ENCODE results near the gene PSAP.
A peak's percentile ranks its signal among the peaks of the same experiment; 100 is the strongest.

PSAP gene

DNA sequence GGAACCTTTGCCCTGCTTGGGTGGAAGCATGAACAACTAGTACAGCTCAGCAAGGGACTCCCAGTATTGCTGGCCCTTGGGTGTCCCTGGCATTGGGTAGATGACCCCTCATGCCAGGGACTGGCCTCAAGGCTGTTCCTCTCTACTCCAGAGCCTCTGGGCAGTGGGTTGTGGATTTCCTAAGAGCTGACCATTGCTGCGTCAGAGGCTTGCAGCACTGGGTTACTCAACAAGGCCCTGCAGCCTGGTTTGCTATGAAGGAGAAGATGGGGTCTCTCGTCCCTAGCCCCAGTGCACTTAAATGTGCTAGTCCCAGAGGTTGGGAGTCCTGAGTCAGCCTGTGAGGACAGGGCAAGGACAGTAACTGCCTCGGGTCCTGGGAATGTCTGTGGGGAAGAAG lies 80.3 kb downstream of the PSAP start:
- H2AFZ ChIP-seq (ENCODE audit: low read depth, low read length) = no peak overlapping the region
- no peak overlapping the region for H2BK12ac ChIP-seq (ENCODE audit: low read length in 2 of 2)
- no peaks in the 10 kb centered on the region for H3K9me3 ChIP-seq (ENCODE audit: control insufficient read depth, low read length)
- H3K79me1 ChIP-seq (replicated peaks; ENCODE audit: low read length, poor library complexity, severe bottlenecking) = no peaks in the 10 kb centered on the region
- no peak overlapping the region for H2BK5ac ChIP-seq (ENCODE audit: low read depth, low read length, poor library complexity, severe bottlenecking)
- H3K18ac ChIP-seq (ENCODE audit: low read depth in 1 of 2, low read length in 2 of 2) = no peak overlapping the region
- H3K4me3 ChIP-seq (ENCODE audit: insufficient read depth in 1 of 2, low read depth in 1 of 2, low read length in 2 of 2) = peak overlapping the region in 1 of 2 experiments; percentile 12
- H4K8ac ChIP-seq (ENCODE audit: low read length) = no peak overlapping the region
- peaks cover 0 to 31% of the 10 kb centered on the region in 2 experiments for H3K27me3 ChIP-seq (ENCODE audit: control insufficient read depth in 1 of 2, insufficient read depth in 1 of 2, low read length in 2 of 2)
- no peak overlapping the region for H3K4ac ChIP-seq (ENCODE audit: low read depth in 1 of 2, low read length in 2 of 2)
- peak overlapping the region; percentile 87 for H3K9ac ChIP-seq (ENCODE audit: low read length)
- H3K23ac ChIP-seq (ENCODE audit: low read length in 2 of 2) = no peak overlapping the region
- H3K4me2 ChIP-seq (ENCODE audit: low read length, poor library complexity, severe bottlenecking) = no peak overlapping the region
- H2AK5ac ChIP-seq (ENCODE audit: low read length, severe bottlenecking) = no peak overlapping the region
- H2BK15ac ChIP-seq (ENCODE audit: low read depth, poor library complexity, severe bottlenecking) = no peak overlapping the region
- no peak overlapping the region for H3K27ac ChIP-seq (ENCODE audit: low read length, poor library complexity, severe bottlenecking)
- no peak overlapping the region for H2BK120ac ChIP-seq (ENCODE audit: low read depth, low read length)
- H4K91ac ChIP-seq (ENCODE audit: low read length) = no peak overlapping the region
- DNase-seq = peak; percentile 42
- H3K14ac ChIP-seq (ENCODE audit: low read length in 2 of 2) = peak overlapping the region in 1 of 2 experiments; percentile 26
- 93% methylated on average over 3 of the region's 3 CpGs for whole genome bisulfite sequencing
- H3K4me1 ChIP-seq (ENCODE audit: control insufficient read depth, insufficient read depth, low read depth, low read length) = peaks cover 34% of the 10 kb centered on the region
- no peaks in the 10 kb centered on the region for H3K36me3 ChIP-seq (ENCODE audit: control insufficient read depth in 1 of 2, insufficient read depth in 2 of 2, low read depth in 1 of 2, low read length in 2 of 2)

DNA sequence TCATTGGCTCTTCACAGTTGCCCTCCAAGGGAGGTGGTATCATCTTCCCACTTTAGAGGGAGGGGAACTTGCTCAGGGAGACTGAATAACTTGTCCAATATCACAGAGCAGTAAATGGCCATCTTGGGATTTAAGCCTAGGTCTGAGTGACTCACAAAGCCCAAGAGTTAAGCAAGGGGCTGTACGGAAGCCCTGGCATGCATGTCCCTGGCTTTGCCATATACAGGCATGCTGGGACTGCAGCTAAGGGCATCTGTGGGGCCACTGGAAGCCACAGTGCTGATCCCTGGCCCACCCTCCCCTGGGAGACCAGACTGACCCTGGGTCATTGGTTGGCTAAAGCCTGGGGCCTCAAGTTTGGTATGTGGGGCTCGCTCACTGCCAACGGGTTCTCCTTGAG lies 80.8 kb downstream of the PSAP start:
- H2BK12ac ChIP-seq (ENCODE audit: low read length in 2 of 2) = no peak overlapping the region

DNA sequence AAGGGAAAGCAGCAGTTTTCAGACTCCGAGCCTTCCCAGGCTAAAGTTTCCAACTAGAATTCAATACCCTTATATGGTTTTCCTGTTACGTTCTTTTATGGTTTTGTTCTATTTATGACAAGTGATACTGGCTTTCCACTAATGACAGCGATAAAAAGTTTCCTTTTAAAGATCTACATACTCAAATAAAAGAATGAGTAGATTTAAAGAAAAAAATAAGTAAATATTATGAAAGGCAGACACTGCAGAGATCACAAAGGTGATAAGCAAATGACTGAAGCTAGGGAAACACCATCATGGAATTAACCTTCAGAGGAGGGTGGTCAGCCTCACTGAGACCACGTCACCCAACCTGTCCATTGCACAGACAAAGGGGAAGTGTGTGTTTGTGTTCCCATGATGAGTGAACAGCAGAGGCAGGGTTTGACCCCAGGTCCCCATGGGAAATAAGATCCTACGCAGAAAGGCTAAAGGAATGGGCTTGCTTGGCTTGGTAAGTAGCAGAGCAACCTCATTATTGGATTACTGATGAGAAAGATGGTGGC lies 81.7 kb downstream of the PSAP start:
- Histone ChIP-seq H3K79me1 (replicated peaks; ENCODE audit: low read length, poor library complexity, severe bottlenecking) (no peaks in the 10 kb centered on the region), H2AK5ac (ENCODE audit: low read length, severe bottlenecking) (no peak overlapping the region), H3K23ac (ENCODE audit: low read length in 2 of 2) (no peak overlapping the region), H3K9ac (ENCODE audit: low read length) (peak overlapping the region; percentile 85), H3K36me3 (ENCODE audit: control insufficient read depth in 1 of 2, insufficient read depth in 2 of 2, low read depth in 1 of 2, low read length in 2 of 2) (no peaks in the 10 kb centered on the region), H3K9me3 (ENCODE audit: control insufficient read depth, low read length) (no peaks in the 10 kb centered on the region), H3K4me1 (ENCODE audit: control insufficient read depth, insufficient read depth, low read depth, low read length) (peaks cover 43% of the 10 kb centered on the region), H2BK12ac (ENCODE audit: low read length in 2 of 2) (no peak overlapping the region), H4K91ac (ENCODE audit: low read length) (no peak overlapping the region), H2BK5ac (ENCODE audit: low read depth, low read length, poor library complexity, severe bottlenecking) (no peak overlapping the region), H2AFZ (ENCODE audit: low read depth, low read length) (no peak overlapping the region), H3K27ac (ENCODE audit: low read length, poor library complexity, severe bottlenecking) (no peak overlapping the region), H3K14ac (ENCODE audit: low read length in 2 of 2) (no peak overlapping the region), H3K4me2 (ENCODE audit: low read length, poor library complexity, severe bottlenecking) (no peak overlapping the region), H2BK15ac (ENCODE audit: low read depth, poor library complexity, severe bottlenecking) (peak overlapping the region; percentile 54), H3K4ac (ENCODE audit: low read depth in 1 of 2, low read length in 2 of 2) (no peak overlapping the region), H3K18ac (ENCODE audit: low read depth in 1 of 2, low read length in 2 of 2) (no peak overlapping the region), H4K8ac (ENCODE audit: low read length) (no peak overlapping the region), H3K4me3 (ENCODE audit: insufficient read depth in 1 of 2, low read depth in 1 of 2, low read length in 2 of 2) (peak overlapping the region in 1 of 2 experiments; percentile 20), H2BK120ac (ENCODE audit: low read depth, low read length) (no peak overlapping the region), H3K27me3 (ENCODE audit: control insufficient read depth in 1 of 2, insufficient read depth in 1 of 2, low read length in 2 of 2) (peaks cover 0 to 28% of the 10 kb centered on the region in 2 experiments)
- no peak for DNase-seq
- 91% methylated on average over 2 of the region's 5 CpGs for WGBS

More for the DNA sequence above, 80.8 kb downstream of the PSAP start:
- Histone ChIP-seq H2BK15ac (ENCODE audit: low read depth, poor library complexity, severe bottlenecking) (no peak overlapping the region), H2AFZ (ENCODE audit: low read depth, low read length) (no peak overlapping the region), H2BK5ac (ENCODE audit: low read depth, low read length, poor library complexity, severe bottlenecking) (no peak overlapping the region), H3K27me3 (ENCODE audit: control insufficient read depth in 1 of 2, insufficient read depth in 1 of 2, low read length in 2 of 2) (peaks cover 0 to 30% of the 10 kb centered on the region in 2 experiments), H3K27ac (ENCODE audit: low read length, poor library complexity, severe bottlenecking) (no peak overlapping the region), H2AK5ac (ENCODE audit: low read length, severe bottlenecking) (no peak overlapping the region), H3K23ac (ENCODE audit: low read length in 2 of 2) (no peak overlapping the region), H3K14ac (ENCODE audit: low read length in 2 of 2) (no peak overlapping the region), H3K36me3 (ENCODE audit: control insufficient read depth in 1 of 2, insufficient read depth in 2 of 2, low read depth in 1 of 2, low read length in 2 of 2) (no peaks in the 10 kb centered on the region), H3K4me3 (ENCODE audit: insufficient read depth in 1 of 2, low read depth in 1 of 2, low read length in 2 of 2) (peak overlapping the region in 1 of 2 experiments; percentile 12), H3K18ac (ENCODE audit: low read depth in 1 of 2, low read length in 2 of 2) (no peak overlapping the region), H4K91ac (ENCODE audit: low read length) (no peak overlapping the region), H3K4me1 (ENCODE audit: control insufficient read depth, insufficient read depth, low read depth, low read length) (peaks cover 37% of the 10 kb centered on the region), H3K9me3 (ENCODE audit: control insufficient read depth, low read length) (no peaks in the 10 kb centered on the region), H4K8ac (ENCODE audit: low read length) (no peak overlapping the region), H3K9ac (ENCODE audit: low read length) (peak overlapping the region; percentile 87), H3K4ac (ENCODE audit: low read depth in 1 of 2, low read length in 2 of 2) (no peak overlapping the region), H3K79me1 (replicated peaks; ENCODE audit: low read length, poor library complexity, severe bottlenecking) (no peaks in the 10 kb centered on the region), H2BK120ac (ENCODE audit: low read depth, low read length) (no peak overlapping the region), H3K4me2 (ENCODE audit: low read length, poor library complexity, severe bottlenecking) (no peak overlapping the region)
- peak; percentile 46 for DNase-seq
- 94% methylated on average over 3 of the region's 3 CpGs for WGBS

DNA sequence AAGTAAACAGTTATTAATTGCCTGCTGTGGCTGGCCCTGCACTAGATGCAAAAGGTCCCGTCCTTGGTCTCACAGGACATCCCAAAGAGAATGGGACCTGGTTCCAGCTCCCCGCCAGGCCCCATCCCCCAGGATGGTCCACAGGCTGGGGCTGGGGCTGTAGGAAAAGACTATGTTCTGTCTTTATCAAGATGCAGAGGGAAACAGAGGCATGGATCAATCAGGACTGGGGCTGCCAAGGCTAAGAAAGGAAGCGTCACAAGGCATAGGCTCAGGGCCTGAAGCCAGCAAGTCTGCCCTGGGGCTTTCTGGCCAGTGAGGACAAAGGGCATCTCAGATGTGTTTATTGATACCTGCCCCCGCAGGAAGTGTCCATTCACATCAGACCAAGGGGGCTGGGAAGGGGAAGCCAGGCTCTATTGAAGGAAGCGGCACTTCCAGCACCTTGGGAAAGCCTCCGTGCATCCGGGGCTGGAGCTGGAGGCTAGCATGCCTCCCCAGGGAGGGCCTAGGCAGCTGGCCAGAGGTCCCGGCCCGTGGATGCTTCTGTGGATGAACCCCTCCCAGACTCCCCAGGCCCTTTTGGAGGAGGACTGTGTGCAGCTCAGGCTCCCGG lies 83.5 kb downstream of the PSAP start:
- no peaks in the 10 kb centered on the region for H3K79me1 ChIP-seq (replicated peaks; ENCODE audit: low read length, poor library complexity, severe bottlenecking)
- DNase-seq = peak; percentile 37
- peak overlapping the region; percentile 83 for H3K9ac ChIP-seq (ENCODE audit: low read length)
- H3K4me3 ChIP-seq (ENCODE audit: insufficient read depth in 1 of 2, low read depth in 1 of 2, low read length in 2 of 2) = peak overlapping the region in 1 of 2 experiments; percentile 35
- peak overlapping the region in 1 of 2 experiments; percentile 41 for H3K23ac ChIP-seq (ENCODE audit: low read length in 2 of 2)
- no peak overlapping the region for H2AFZ ChIP-seq (ENCODE audit: low read depth, low read length)
- peaks cover 0 to 30% of the 10 kb centered on the region in 2 experiments for H3K27me3 ChIP-seq (ENCODE audit: control insufficient read depth in 1 of 2, insufficient read depth in 1 of 2, low read length in 2 of 2)
- no peak overlapping the region for H2BK5ac ChIP-seq (ENCODE audit: low read depth, low read length, poor library complexity, severe bottlenecking)
- H3K27ac ChIP-seq (ENCODE audit: low read length, poor library complexity, severe bottlenecking) = no peak overlapping the region
- peaks cover 27% of the 10 kb centered on the region for H3K4me1 ChIP-seq (ENCODE audit: control insufficient read depth, insufficient read depth, low read depth, low read length)
- H3K4me2 ChIP-seq (ENCODE audit: low read length, poor library complexity, severe bottlenecking) = peak overlapping the region; percentile 14
- peak overlapping the region; percentile 12 for H2BK15ac ChIP-seq (ENCODE audit: low read depth, poor library complexity, severe bottlenecking)
- peak overlapping the region; percentile 37 to 80 for H3K18ac ChIP-seq (ENCODE audit: low read depth in 1 of 2, low read length in 2 of 2)
- peak overlapping the region; percentile 85 for H2AK5ac ChIP-seq (ENCODE audit: low read length, severe bottlenecking)
- H2BK12ac ChIP-seq (ENCODE audit: low read length in 2 of 2) = peak overlapping the region; percentile 38 to 75
- H4K8ac ChIP-seq (ENCODE audit: low read length) = peak overlapping the region; percentile 33
- H3K36me3 ChIP-seq (ENCODE audit: control insufficient read depth in 1 of 2, insufficient read depth in 2 of 2, low read depth in 1 of 2, low read length in 2 of 2) = no peaks in the 10 kb centered on the region
- no peaks in the 10 kb centered on the region for H3K9me3 ChIP-seq (ENCODE audit: control insufficient read depth, low read length)
- 31% methylated on average over 10 of the region's 10 CpGs for WGBS
- peak overlapping the region; percentile 47 for H4K91ac ChIP-seq (ENCODE audit: low read length)
- no peak overlapping the region for H3K4ac ChIP-seq (ENCODE audit: low read depth in 1 of 2, low read length in 2 of 2)
- H3K14ac ChIP-seq (ENCODE audit: low read length in 2 of 2) = peak overlapping the region in 1 of 2 experiments; percentile 18
- peak overlapping the region; percentile 42 for H2BK120ac ChIP-seq (ENCODE audit: low read depth, low read length)

Measured in mesenchymal stem cell (in vitro differentiated cells and primary cell).